Endothelial cell of umbilical vein (primary cell): ENCODE measurements around the gene TNRC6A. TPM values are rescaled to one million over a fixed set of nuclear protein-coding genes. Genes with fewer than 3 reads are reported as not detected.
A peak's percentile ranks its signal among the peaks of the same experiment; 100 is the strongest.

ENCODE experiments used
- BruUV-seq: library from RNA; stranded (reverse); fragments of 400-500 nt; replicated peaks from 2 replicates; lab custom pipeline; 2021; lab: Mats Ljungman, UMichigan
- CTCF ChIA-PET: fragments of 300-600, 350-600 bp; sonication (Branson Sonifier 250); formaldehyde crosslinking; loops from one replicate; lab custom pipeline; 2021; ENCODE audit warnings: antibody characterized with exemption, inconsistent platforms; lab: Charles Lee
- POLR2A ChIA-PET: fragments of 300-600, 350-600 bp; sonication (Branson Sonifier 250); formaldehyde crosslinking; loops from one replicate; lab custom pipeline; 2021; ENCODE audit warnings: antibody characterized with exemption, inconsistent platforms; lab: Charles Lee
- DNase-seq: peaks from one replicate; pipeline ENCODE4 v3.0.0-alpha.2; 2011; ENCODE audit warnings: low read depth, low spot score
- FAIRE-seq: peaks from 2 replicates; lab custom pipeline; 2011; peaks lifted over from hg19 to GRCh38; lab: Jason Lieb, UNC
- H2AFZ ChIP-seq: 2 replicates; pipeline ENCODE4 v1.6.0; 2012; ENCODE audit warnings: low read depth, low read length, control low read depth, inconsistent platforms
- H3K27ac ChIP-seq: 2 replicates; pipeline ENCODE4 v1.5.1; 2011; ENCODE audit warnings: low read depth, mild to moderate bottlenecking, control low read depth, low read length, moderate library complexity; ENCODE audit not compliant: insufficient read depth
- H3K27me3 ChIP-seq, 2 experiments: 2 replicates each; pipeline versions ENCODE4 v1.6.0 to v1.6.1; 2011; ENCODE audit warnings: low read length in 2 of 2, mixed read lengths in 1 of 2; ENCODE audit not compliant: control insufficient read depth in 2 of 2, insufficient read depth in 2 of 2
- H3K36me3 ChIP-seq, 2 experiments: 2 replicates in 1 of 2; 3 replicates in 1 of 2; pipeline ENCODE4 v1.5.1; 2011; ENCODE audit warnings: low read length in 2 of 2, mild to moderate bottlenecking in 1 of 2, moderate library complexity in 1 of 2; ENCODE audit not compliant: control insufficient read depth in 2 of 2, insufficient read depth in 2 of 2; ENCODE audit errors: extremely low read depth in 1 of 2
- H3K4me1 ChIP-seq: 3 replicates; pipeline ENCODE4 v1.5.1; 2011; ENCODE audit warnings: mild to moderate bottlenecking, low read length; ENCODE audit not compliant: control insufficient read depth, insufficient read depth; ENCODE audit errors: extremely low read depth
- H3K4me2 ChIP-seq: 2 replicates; pipeline ENCODE4 v1.6.1; 2011; ENCODE audit warnings: low read length, control low read depth, mixed read lengths; ENCODE audit not compliant: insufficient read depth
- H3K4me3 ChIP-seq, 3 experiments: fragments of 200-600 bp in 1 of 3; sonication (generic), shearing (Covaris generic) in 1 of 3; replicated peaks in 1 of 3; 2 replicates each; pipeline ENCODE4 v1.5.1; 2011 to 2016; ENCODE audit warnings: control low read depth in 3 of 3, low read length in 3 of 3, mild to moderate bottlenecking in 2 of 3, inconsistent platforms in 1 of 3, low read depth in 1 of 3, moderate library complexity in 1 of 3; ENCODE audit not compliant: insufficient read depth in 1 of 3
- H3K79me2 ChIP-seq: 2 replicates; pipeline ENCODE4 v1.6.0; 2012; ENCODE audit warnings: low read length, inconsistent platforms; ENCODE audit not compliant: control insufficient read depth, insufficient read depth
- H3K9ac ChIP-seq: replicated peaks from 2 replicates; pipeline ENCODE3; 2011; ENCODE audit warnings: low read length, control low read depth; ENCODE audit not compliant: insufficient read depth; ENCODE audit errors: extremely low read depth
- H3K9me1 ChIP-seq: replicated peaks from 3 replicates; pipeline ENCODE4 v1.6.0; 2011; ENCODE audit warnings: mild to moderate bottlenecking, low read length; ENCODE audit not compliant: control insufficient read depth, insufficient read depth; ENCODE audit errors: extremely low read depth
- H3K9me3 ChIP-seq: replicated peaks from 2 replicates; pipeline ENCODE4 v1.5.1; 2012; ENCODE audit warnings: low read length, inconsistent platforms; ENCODE audit not compliant: control insufficient read depth, insufficient read depth
- H4K20me1 ChIP-seq: replicated peaks from 2 replicates; pipeline ENCODE3; 2011; ENCODE audit warnings: mild to moderate bottlenecking, low read length; ENCODE audit not compliant: control insufficient read depth, insufficient read depth; ENCODE audit errors: extremely low read depth
- CTCF ChIP-seq, 2 donors: IDR thresholded peaks; 1 replicate in 1 of 2; 2 replicates in 1 of 2; pipeline ENCODE4 v1.5.1; 2011; ENCODE audit warnings: low read length in 2 of 2, mild to moderate bottlenecking in 2 of 2, moderate library complexity in 2 of 2, control low read depth in 1 of 2, inconsistent platforms in 1 of 2, low read depth in 1 of 2; ENCODE audit not compliant: insufficient read depth in 1 of 2; ENCODE audit errors: extremely low read depth in 1 of 2
- EZH2 ChIP-seq: IDR thresholded peaks from 2 replicates; pipeline ENCODE4 v1.6.1; 2012; ENCODE audit warnings: borderline replicate concordance, low read depth, mild to moderate bottlenecking, moderate library complexity, low read length, inconsistent platforms; ENCODE audit not compliant: severe bottlenecking
- FOS ChIP-seq: IDR thresholded peaks from 2 replicates; pipeline ENCODE4 v1.6.1; 2011; ENCODE audit warnings: mild to moderate bottlenecking, low read length, moderate library complexity, borderline replicate concordance; ENCODE audit not compliant: insufficient read depth
- GATA2 ChIP-seq: IDR thresholded peaks from 2 replicates; pipeline ENCODE4 v1.7.0; 2011; ENCODE audit warnings: low read depth, mild to moderate bottlenecking, moderate library complexity, mixed read lengths, low read length; ENCODE audit not compliant: insufficient read length, insufficient read depth
- JUN ChIP-seq: IDR thresholded peaks from 2 replicates; pipeline ENCODE4 v1.6.1; 2011; ENCODE audit warnings: borderline replicate concordance, low read depth; ENCODE audit not compliant: insufficient read length, insufficient read depth
- MYC ChIP-seq: IDR thresholded peaks from one replicate; pipeline ENCODE4 v1.6.1; 2011; ENCODE audit warnings: mild to moderate bottlenecking, low read depth, low read length
- POLR2A ChIP-seq: IDR thresholded peaks from 2 replicates; pipeline ENCODE4 v1.6.1; 2012; ENCODE audit warnings: low read depth, mild to moderate bottlenecking, control low read depth, low read length
- POLR2AphosphoS5 ChIP-seq: IDR thresholded peaks from 2 replicates; pipeline ENCODE4 v1.6.1; 2012; ENCODE audit warnings: low read depth, mild to moderate bottlenecking, control low read depth, low read length, moderate library complexity; ENCODE audit not compliant: insufficient read depth
- dilution Hi-C: fragments of 300-500 bp; cut with MboI; formaldehyde crosslinking; loops from one replicate; pipeline ENCODE4 v1.15.0; 2019; ENCODE audit warnings: low sequenced_read_pairs; ENCODE audit not compliant: extremely low pct_ligation_motif_present
- intact Hi-C: fragments of 100-400 bp; cut with micrococcal nuclease; formaldehyde crosslinking; loops from one replicate; pipeline ENCODE4 v1.10.0; 2022
- polyA plus RNA-seq, 4 experiments: library from polyadenylated mRNA; depleted of rRNA in 3 of 4; stranded (reverse) in 3 of 4; unstranded in 1 of 4; fragments of >200 nt; gene quantifications; 2 replicates each; pipeline versions ENCODE4 v1.2.1 to v1.2.3, GENCODE V29; 2011 to 2012; ENCODE audit warnings: missing spikeins in 1 of 4
- total RNA-seq: library from RNA; stranded (reverse); gene quantifications from 2 replicates; pipeline ENCODE4 v1.2.3, GENCODE V29; 2021
- TF ChIP-seq, protein P1 (sequence below): IDR thresholded peaks from 2 replicates; pipeline ENCODE4 v1.6.1; 2011; ENCODE audit not compliant: insufficient read depth, insufficient read length

Gene TNRC6A
- total and polyA plus RNA-seq, 2 donors (not counting 3 experiments of a cell fraction or from before 2014, with no cell fraction given) = 39.3 to 74.5 TPM

- Histone ChIP-seq H3K9me1 (no peaks in the 10 kb centered on the region), H3K27me3 (no peaks in the 10 kb centered on the region), H2AFZ (no peak overlapping the region), H4K20me1 (no peaks in the 10 kb centered on the region), H3K79me2 (no peaks in the 10 kb centered on the region), H3K36me3 (no peaks in the 10 kb centered on the region), H3K27ac (no peak overlapping the region), H3K9ac (no peak overlapping the region), H3K9me3 (no peaks in the 10 kb centered on the region), H3K4me1 (peaks cover 6% of the 10 kb centered on the region), H3K4me2 (no peak overlapping the region), H3K4me3 (no peak overlapping the region)
- DNase-seq = no peak
- BruUV-seq = no TSS peak
- peak; percentile 59 for FAIRE-seq
- intact Hi-C loops (loop anchor here (2.0 kb wide), 1 partner anchor 14 kb away; no protein-coding TSS in a partner anchor), dilution Hi-C loops (no loop called here)
- TF ChIP-seq POLR2AphosphoS5 (no peak), FOS (no peak), MYC (no peak)
- CTCF ChIA-PET = no interaction called here
- POLR2A ChIA-PET = no interaction called here
Observed at GRCh38 chr16:24686678-24687077, 42.8 kb upstream of the TNRC6A start.

DNA sequence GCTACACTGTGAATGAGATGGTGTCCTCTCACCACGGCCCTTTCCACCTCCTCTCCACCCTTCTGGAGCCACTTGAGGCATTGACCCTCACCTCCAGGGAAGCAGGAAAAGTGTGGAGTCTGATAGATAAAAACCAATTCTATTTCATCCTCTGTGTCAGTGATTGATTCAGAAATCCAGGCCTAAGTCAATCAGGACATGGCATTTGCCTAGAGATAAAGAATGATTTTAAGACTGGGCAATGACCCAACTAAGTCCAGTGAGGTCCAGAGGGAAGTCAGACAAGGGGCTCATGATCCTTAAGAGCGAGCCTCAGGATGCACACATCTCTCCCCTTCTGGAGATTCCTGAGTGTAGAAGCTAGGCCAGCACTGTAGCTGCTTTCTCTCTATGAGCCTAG is 41.1 kb upstream of the TNRC6A start:
- H3K9me1 ChIP-seq = no peaks in the 10 kb centered on the region
- dilution Hi-C loops (no loop called here), intact Hi-C loops (loop anchor here (2.0 kb wide), 1 partner anchor 112 kb away; no protein-coding TSS in a partner anchor)
- H3K36me3 ChIP-seq = no peaks in the 10 kb centered on the region
- H4K20me1 ChIP-seq = no peaks in the 10 kb centered on the region
- POLR2A ChIA-PET = no interaction called here
- TF ChIP-seq CTCF (IDR thresholded peaks at IDR 0.05; ENCODE audit: extremely low read depth in 1 of 2, insufficient read depth in 1 of 2, low read depth in 1 of 2, low read length in 2 of 2) = no peak
- no peak for TF ChIP-seq FOS
- no peak for TF ChIP-seq POLR2AphosphoS5
- TF ChIP-seq MYC = no peak
- TF ChIP-seq GATA2 = no peak
- TF ChIP-seq JUN = no peak
- TF ChIP-seq, protein P1, sequence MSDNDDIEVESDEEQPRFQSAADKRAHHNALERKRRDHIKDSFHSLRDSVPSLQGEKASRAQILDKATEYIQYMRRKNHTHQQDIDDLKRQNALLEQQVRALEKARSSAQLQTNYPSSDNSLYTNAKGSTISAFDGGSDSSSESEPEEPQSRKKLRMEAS = no peak
- no peak for TF ChIP-seq EZH2
- no peak for TF ChIP-seq POLR2A
- FAIRE-seq (no peak), DNase-seq (no peak)
- H2AFZ ChIP-seq = no peak overlapping the region
- no peaks in the 10 kb centered on the region for H3K27me3 ChIP-seq
- H3K79me2 ChIP-seq = no peaks in the 10 kb centered on the region
- no peak overlapping the region for H3K4me3 ChIP-seq
- no peak overlapping the region for H3K9ac ChIP-seq
- H3K9me3 ChIP-seq = no peaks in the 10 kb centered on the region
- no peak overlapping the region for H3K4me2 ChIP-seq
- CTCF ChIA-PET = interaction anchor here (0.9 to 4.5 kb wide), 11 partner anchors 9 to 121 kb away, joined by 3 to 31 read pairs (median 4); no protein-coding TSS in a partner anchor
- peaks cover 14% of the 10 kb centered on the region for H3K4me1 ChIP-seq
- no TSS peak for BruUV-seq
- no peak overlapping the region for H3K27ac ChIP-seq
